BE2C (cell line): ENCODE results near the gene SMTN.

Experiments used
- DNase-seq: peaks from one replicate; pipeline ENCODE4 v3.0.0-alpha.2; 2020
- H3K27me3 ChIP-seq: fragments of 250-450 bp; sonication (Bioruptor Pico); 2 replicates; pipeline ENCODE4 v1.5.1; 2020; ENCODE audit warnings: mild to moderate bottlenecking
- H3K36me3 ChIP-seq: fragments of 250-450 bp; sonication (Bioruptor Pico); 2 replicates; pipeline ENCODE4 v1.5.1; 2020; ENCODE audit warnings: mild to moderate bottlenecking
- H3K4me1 ChIP-seq: fragments of 250-450 bp; sonication (Bioruptor Pico); 2 replicates; pipeline ENCODE4 v1.5.1; 2020
- H3K4me3 ChIP-seq: 2 replicates; pipeline ENCODE4 v1.5.1; 2011; ENCODE audit warnings: low read depth, low read length
- H3K9me3 ChIP-seq: fragments of 250-450 bp; sonication (Bioruptor Pico); 2 replicates; pipeline ENCODE4 v1.5.1; 2020
- TF ChIP-seq, protein P1 (sequence below): IDR thresholded peaks from 2 replicates; pipeline ENCODE4 v1.5.1; 2012; ENCODE audit warnings: mild to moderate bottlenecking, low read depth, low read length

Gene SMTN

DNA sequence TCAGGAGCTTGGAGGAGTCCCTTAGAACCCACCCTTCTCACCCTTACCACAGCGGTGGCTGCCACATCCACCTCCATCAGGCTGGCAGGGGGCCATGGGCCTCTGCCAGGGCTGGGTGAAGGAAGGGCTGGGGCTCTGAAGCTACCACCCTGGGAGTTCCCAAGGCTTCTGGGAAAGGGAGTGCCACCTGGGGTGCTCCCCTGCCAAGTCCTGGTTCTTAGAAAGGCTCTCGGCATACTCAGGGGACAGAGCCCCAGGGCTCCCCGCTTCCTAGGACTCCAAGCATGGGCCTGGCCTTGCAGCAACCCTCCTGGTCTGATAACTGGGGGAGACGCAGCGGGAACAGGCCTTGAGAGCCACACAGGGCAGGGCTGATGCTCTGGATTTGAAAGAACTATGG is 59.6 kb downstream of the SMTN start:
- no peak for DNase-seq
- no peaks in the 10 kb centered on the region for H3K27me3 ChIP-seq
- H3K36me3 ChIP-seq: no peaks in the 10 kb centered on the region
- TF ChIP-seq, protein P1, sequence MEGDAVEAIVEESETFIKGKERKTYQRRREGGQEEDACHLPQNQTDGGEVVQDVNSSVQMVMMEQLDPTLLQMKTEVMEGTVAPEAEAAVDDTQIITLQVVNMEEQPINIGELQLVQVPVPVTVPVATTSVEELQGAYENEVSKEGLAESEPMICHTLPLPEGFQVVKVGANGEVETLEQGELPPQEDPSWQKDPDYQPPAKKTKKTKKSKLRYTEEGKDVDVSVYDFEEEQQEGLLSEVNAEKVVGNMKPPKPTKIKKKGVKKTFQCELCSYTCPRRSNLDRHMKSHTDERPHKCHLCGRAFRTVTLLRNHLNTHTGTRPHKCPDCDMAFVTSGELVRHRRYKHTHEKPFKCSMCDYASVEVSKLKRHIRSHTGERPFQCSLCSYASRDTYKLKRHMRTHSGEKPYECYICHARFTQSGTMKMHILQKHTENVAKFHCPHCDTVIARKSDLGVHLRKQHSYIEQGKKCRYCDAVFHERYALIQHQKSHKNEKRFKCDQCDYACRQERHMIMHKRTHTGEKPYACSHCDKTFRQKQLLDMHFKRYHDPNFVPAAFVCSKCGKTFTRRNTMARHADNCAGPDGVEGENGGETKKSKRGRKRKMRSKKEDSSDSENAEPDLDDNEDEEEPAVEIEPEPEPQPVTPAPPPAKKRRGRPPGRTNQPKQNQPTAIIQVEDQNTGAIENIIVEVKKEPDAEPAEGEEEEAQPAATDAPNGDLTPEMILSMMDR: no peak
- no peaks in the 10 kb centered on the region; the same call in 1 of the 2 replicates for H3K9me3 ChIP-seq
- no peak overlapping the region for H3K4me3 ChIP-seq
- H3K4me1 ChIP-seq: no peaks in the 10 kb centered on the region

DNA sequence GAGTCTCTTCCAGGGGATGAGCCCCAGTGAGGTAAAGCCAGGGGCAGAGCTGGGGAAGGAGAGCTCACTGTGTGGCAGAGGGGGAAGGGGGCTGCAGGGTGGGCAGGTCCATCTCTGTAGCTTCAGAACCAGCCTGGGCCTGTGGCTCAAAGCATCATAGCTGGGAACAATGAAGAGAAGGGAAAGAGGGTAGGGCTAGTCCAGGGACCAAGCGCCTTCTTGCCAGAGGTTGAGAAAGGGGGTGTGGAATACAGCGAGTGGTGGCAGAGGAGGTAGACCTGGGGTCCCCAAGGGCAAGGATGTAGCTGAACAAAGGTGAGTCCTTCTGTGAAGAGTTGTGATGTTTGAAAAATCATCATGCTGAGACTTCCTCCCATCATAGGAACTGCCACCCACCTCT is 60.4 kb downstream of the SMTN start:
- Histone ChIP-seq H3K4me1 (no peaks in the 10 kb centered on the region), H3K4me3 (no peak overlapping the region), H3K36me3 (no peaks in the 10 kb centered on the region), H3K9me3 (no peaks in the 10 kb centered on the region; the same call in 1 of the 2 replicates), H3K27me3 (no peaks in the 10 kb centered on the region)
- no peak for DNase-seq
- TF ChIP-seq, protein P1: no peak

DNA sequence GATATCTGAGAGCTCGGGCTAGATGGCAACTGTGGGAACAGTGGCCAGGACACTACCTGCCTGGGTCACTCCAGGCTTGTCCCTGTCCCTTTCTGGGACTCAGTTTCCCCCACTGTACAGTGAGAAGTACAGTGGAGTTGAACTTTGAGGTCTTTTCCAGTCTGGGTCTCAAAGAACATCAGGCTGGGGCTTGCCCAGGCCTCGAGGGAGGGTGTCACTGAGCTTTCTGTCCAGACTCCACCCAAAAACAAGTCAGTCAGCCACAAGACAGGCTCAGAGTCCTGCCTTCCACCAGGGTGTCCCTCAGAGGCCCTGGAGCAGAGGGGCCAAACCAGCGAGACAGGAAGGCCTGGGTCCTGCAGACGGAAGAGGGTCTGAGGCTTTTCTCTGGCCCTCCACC is 61.2 kb downstream of the SMTN start:
- H3K4me1 ChIP-seq: no peaks in the 10 kb centered on the region
- H3K4me3 ChIP-seq: no peak overlapping the region
- no peaks in the 10 kb centered on the region for H3K36me3 ChIP-seq
- no peaks in the 10 kb centered on the region; the same call in 1 of the 2 replicates for H3K9me3 ChIP-seq
- TF ChIP-seq, protein P1: no peak
- no peaks in the 10 kb centered on the region for H3K27me3 ChIP-seq
- no peak for DNase-seq

DNA sequence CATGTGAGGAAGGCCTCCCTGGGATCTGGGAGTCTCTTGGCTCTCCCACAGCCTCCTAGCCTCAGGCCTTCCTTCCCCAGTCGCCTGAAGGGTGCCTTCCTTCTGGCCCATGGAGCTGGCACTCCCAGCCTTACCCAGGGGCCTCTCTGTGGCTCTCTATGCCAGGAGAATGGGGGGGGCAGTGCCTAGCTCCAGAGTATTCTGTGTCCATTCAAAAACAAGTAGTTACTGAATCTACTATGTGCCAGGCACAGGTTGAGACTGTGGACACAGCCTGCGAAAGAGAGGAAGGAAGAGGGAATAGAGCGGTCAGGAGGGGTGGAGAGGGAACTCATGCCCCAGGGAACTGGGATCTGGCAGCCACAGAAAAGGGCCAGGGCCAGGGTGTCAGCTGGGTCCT is 61.9 kb downstream of the SMTN start:
- TF ChIP-seq, protein P1: no peak
- no peaks in the 10 kb centered on the region for H3K4me1 ChIP-seq
- H3K9me3 ChIP-seq: no peaks in the 10 kb centered on the region; the same call in 1 of the 2 replicates
- DNase-seq: no peak
- H3K36me3 ChIP-seq: no peaks in the 10 kb centered on the region
- H3K4me3 ChIP-seq: no peak overlapping the region
- H3K27me3 ChIP-seq: no peaks in the 10 kb centered on the region

DNA sequence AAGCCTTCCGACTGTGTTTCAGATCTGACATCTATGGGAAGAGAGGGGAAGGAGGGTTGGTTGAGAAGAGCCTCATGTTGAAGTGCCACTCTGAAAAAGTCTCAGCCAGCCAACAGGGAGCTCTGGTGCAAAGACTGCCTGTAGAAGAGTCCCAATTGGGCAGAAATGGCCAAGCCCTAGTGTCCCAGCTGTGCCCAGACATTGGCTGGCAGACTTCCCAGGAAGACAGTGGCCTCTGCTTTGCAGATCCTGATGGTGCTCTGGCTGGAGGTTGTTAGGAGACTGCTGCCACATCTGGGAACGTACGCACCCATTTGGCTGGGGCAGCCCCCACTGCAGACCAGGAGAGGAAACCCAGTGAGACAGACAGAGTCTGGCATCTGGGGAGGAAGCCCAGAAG is 62.4 kb downstream of the SMTN start:
- TF ChIP-seq, protein P1: no peak
- DNase-seq: no peak

DNA sequence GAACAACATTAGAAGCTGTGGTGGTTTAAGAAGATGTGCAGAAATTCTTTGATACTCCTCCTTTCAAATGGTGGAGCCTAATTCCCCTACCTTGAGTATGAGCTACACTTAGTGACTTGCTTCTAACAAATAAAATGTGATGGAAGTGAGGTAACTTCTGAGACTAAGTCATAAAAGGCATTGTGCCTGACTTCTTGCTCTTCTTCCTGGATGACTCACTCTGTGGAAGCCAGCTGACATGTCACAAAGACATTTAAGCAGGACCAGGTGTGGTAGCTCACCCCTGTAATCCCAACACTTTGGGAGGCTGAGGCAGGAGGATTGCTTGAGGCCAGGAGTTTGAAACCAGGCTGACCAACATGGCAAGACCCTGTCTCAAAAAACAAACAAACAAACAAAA is 63.1 kb downstream of the SMTN start:
- H3K9me3 ChIP-seq: no peaks in the 10 kb centered on the region; the same call in 1 of the 2 replicates
- no peaks in the 10 kb centered on the region for H3K4me1 ChIP-seq
- TF ChIP-seq, protein P1: no peak
- H3K27me3 ChIP-seq: no peaks in the 10 kb centered on the region
- H3K36me3 ChIP-seq: no peaks in the 10 kb centered on the region
- no peak overlapping the region for H3K4me3 ChIP-seq
- no peak for DNase-seq

More for the DNA sequence above, 62.4 kb downstream of the SMTN start:
- no peaks in the 10 kb centered on the region for H3K27me3 ChIP-seq
- H3K36me3 ChIP-seq: no peaks in the 10 kb centered on the region
- H3K9me3 ChIP-seq: no peaks in the 10 kb centered on the region; the same call in 1 of the 2 replicates
- no peak overlapping the region for H3K4me3 ChIP-seq
- no peaks in the 10 kb centered on the region for H3K4me1 ChIP-seq
